MM.1S (cell line): ENCODE data around the gene PI4KA.

Experiments used
- EZH2 ChIP-seq: fragments of 300-600 bp; sonication (generic); optimal IDR thresholded peaks from 2 replicates; pipeline ENCODE3; 2017; ENCODE audit warnings: low read depth, mild to moderate bottlenecking, antibody characterized with exemption, low read length, mixed read lengths
- TF ChIP-seq, protein P1 (sequence below): fragments of 300-600 bp; sonication (generic); IDR thresholded peaks from 2 replicates; pipeline ENCODE4 v1.5.1; 2016; ENCODE audit warnings: antibody characterized with exemption, low read length, mixed read lengths

DNA sequence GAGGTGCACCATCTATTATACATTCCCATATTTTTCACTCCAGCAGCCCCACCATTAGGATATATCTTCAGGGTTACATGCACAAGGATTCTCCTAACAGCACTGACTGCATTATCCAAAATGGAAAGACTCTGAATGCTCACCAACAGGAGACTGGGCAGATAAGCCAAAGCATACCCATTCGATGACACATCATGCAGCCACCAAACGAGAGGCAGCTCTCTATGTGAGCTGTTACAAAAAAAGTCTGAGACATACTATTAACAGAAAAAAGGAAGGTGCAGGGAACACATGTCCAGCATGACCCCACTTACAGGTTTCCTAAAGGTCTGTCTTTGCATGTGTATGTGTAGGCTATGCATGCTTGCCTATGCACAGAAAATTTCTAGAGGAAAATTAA lies 97.1 kb downstream of the PI4KA start:
- TF ChIP-seq, protein P1, sequence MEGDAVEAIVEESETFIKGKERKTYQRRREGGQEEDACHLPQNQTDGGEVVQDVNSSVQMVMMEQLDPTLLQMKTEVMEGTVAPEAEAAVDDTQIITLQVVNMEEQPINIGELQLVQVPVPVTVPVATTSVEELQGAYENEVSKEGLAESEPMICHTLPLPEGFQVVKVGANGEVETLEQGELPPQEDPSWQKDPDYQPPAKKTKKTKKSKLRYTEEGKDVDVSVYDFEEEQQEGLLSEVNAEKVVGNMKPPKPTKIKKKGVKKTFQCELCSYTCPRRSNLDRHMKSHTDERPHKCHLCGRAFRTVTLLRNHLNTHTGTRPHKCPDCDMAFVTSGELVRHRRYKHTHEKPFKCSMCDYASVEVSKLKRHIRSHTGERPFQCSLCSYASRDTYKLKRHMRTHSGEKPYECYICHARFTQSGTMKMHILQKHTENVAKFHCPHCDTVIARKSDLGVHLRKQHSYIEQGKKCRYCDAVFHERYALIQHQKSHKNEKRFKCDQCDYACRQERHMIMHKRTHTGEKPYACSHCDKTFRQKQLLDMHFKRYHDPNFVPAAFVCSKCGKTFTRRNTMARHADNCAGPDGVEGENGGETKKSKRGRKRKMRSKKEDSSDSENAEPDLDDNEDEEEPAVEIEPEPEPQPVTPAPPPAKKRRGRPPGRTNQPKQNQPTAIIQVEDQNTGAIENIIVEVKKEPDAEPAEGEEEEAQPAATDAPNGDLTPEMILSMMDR: no peak
- TF ChIP-seq EZH2: no peak
